GM12891 (cell line): ENCODE results near the gene FYB1.
A peak's percentile ranks its signal among the peaks of the same experiment; 100 is the strongest.

Experiments
- POLR2A ChIP-seq: IDR thresholded peaks from 2 replicates; pipeline ENCODE4 v1.6.1; 2011; ENCODE audit warnings: low read depth, low read length, control low read depth
- POLR2AphosphoS5 ChIP-seq: IDR thresholded peaks from 2 replicates; pipeline ENCODE4 v1.6.1; 2011; ENCODE audit warnings: low read depth, low read length, control low read depth
- SPI1 ChIP-seq: IDR thresholded peaks from 2 replicates; pipeline ENCODE4 v1.6.1; 2011; ENCODE audit warnings: low read depth, low read length, control low read depth

- TF ChIP-seq POLR2A (no peak), POLR2AphosphoS5 (no peak), SPI1 (0 out of 2 replicates have a peak, but pooled peaks have one; percentile 10)
These were observed 45.2 kb upstream of the FYB1 start for GRCh38 chr5:39264528-39264927.
